ENCODE results near the gene PABPC4L. TPM values are rescaled to one million over a fixed set of nuclear protein-coding genes. Genes with fewer than 3 reads are reported as not detected.

Gene PABPC4L
- total RNA-seq, 4 donors from 2014 or later = 0.19 to 1.0 (median 0.70) TPM

DNA sequence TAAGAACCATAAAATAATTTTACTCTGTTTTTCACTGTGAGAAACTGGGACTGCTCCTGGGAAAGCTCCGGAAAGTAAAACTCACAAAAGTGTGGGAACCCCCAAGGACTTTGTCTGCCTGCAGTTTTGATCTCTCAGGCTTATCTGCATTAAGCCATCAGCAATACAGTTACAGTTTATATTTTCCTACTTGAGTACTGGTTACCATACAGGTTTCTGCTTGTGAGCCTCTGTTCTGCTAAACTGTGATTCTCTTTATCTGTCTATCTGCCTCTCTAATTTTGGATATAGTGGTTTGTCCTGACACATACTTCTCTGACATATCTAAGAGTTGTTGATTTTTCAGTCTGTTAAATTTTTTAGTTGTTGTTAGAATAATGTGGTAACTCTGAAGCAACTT is 11.6 kb downstream of the PABPC4L start:
- peaks cover 0 to 2% (median 0%) of the 10 kb centered on the region in 3 donors for H3K9me3 ChIP-seq
- no peak for DNase-seq
- H3K27ac ChIP-seq = no peak overlapping the region
- WGBS, 2 donors = no CpG with 5 or more reads among the region's 1 CpG
- no peaks in the 10 kb centered on the region for H3K36me3 ChIP-seq
- no peak overlapping the region for H3K4me3 ChIP-seq
- H3K4me1 ChIP-seq = no peaks in the 10 kb centered on the region
- TF ChIP-seq POLR2A (IDR thresholded peaks at IDR 0.05) = no peak
- TF ChIP-seq, protein P1, sequence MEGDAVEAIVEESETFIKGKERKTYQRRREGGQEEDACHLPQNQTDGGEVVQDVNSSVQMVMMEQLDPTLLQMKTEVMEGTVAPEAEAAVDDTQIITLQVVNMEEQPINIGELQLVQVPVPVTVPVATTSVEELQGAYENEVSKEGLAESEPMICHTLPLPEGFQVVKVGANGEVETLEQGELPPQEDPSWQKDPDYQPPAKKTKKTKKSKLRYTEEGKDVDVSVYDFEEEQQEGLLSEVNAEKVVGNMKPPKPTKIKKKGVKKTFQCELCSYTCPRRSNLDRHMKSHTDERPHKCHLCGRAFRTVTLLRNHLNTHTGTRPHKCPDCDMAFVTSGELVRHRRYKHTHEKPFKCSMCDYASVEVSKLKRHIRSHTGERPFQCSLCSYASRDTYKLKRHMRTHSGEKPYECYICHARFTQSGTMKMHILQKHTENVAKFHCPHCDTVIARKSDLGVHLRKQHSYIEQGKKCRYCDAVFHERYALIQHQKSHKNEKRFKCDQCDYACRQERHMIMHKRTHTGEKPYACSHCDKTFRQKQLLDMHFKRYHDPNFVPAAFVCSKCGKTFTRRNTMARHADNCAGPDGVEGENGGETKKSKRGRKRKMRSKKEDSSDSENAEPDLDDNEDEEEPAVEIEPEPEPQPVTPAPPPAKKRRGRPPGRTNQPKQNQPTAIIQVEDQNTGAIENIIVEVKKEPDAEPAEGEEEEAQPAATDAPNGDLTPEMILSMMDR (IDR thresholded peaks at IDR 0.05) = no peak
- H3K27me3 ChIP-seq = no peaks in the 10 kb centered on the region
- intact Hi-C loops (cut with DNase I) = no loop called here

DNA sequence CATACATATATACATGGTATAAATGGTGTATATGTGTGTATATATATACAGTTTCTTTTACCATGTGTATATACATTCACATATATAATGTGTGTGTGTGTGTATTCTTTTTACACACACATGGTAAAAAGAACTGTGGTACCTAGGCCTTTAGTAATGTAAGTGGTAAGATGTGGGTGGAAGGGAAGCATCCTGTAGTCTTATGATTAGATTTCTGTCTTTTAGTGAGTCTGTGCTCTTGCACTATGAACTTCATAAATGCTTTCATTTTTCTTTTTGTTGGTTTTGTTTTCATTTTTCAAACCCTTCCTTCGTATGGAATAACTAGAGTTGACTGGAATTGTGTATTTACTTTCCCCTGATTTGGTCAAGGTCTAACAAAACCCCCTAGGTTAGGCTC is 12.1 kb downstream of the PABPC4L start:
- peaks cover 0 to 2% (median 0%) of the 10 kb centered on the region in 3 donors for H3K9me3 ChIP-seq
- no peak overlapping the region for H3K27ac ChIP-seq
- no peak for DNase-seq
- H3K36me3 ChIP-seq = no peaks in the 10 kb centered on the region
- intact Hi-C loops (cut with DNase I) = no loop called here
- TF ChIP-seq, protein P1 (IDR thresholded peaks at IDR 0.05) = no peak
- no peak for TF ChIP-seq POLR2A (IDR thresholded peaks at IDR 0.05)
- no peaks in the 10 kb centered on the region for H3K27me3 ChIP-seq
- H3K4me1 ChIP-seq = no peaks in the 10 kb centered on the region
- 38 to 67% methylated on average over 1 of the region's 1 CpG for whole genome bisulfite sequencing, 2 donors
- no peak overlapping the region for H3K4me3 ChIP-seq

DNA sequence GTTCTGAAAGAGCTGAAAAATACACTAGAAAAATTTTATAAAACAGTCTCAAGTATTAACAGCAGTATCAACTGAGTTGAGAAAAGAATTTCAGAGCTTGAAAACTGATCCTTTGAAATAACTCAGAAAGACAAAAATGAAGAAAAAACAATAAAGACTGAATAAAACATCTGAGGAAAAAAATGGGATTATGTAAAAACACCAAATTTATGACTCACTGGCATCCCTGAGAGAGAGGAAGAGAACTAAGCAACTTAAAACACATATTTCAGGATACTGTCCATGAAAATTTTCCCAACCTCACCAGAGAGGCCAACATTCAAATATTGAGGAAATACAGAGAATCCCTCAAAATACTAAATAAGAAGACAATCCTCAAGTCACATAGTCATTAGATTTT is 22.9 kb downstream of the PABPC4L start:
- no peak for DNase-seq
- H3K27me3 ChIP-seq = no peaks in the 10 kb centered on the region
- no peak overlapping the region for H3K4me3 ChIP-seq
- intact Hi-C loops (cut with DNase I) = no loop called here
- H3K36me3 ChIP-seq = no peaks in the 10 kb centered on the region
- peaks cover 0 to 5% (median 0%) of the 10 kb centered on the region in 3 donors for H3K9me3 ChIP-seq
- peaks cover 0 to 22% (median 0%) of the 10 kb centered on the region in 3 donors for H3K4me1 ChIP-seq
- TF ChIP-seq, protein P1 (IDR thresholded peaks at IDR 0.05) = no peak
- no peak for TF ChIP-seq POLR2A (IDR thresholded peaks at IDR 0.05)
- H3K27ac ChIP-seq = no peak overlapping the region

DNA sequence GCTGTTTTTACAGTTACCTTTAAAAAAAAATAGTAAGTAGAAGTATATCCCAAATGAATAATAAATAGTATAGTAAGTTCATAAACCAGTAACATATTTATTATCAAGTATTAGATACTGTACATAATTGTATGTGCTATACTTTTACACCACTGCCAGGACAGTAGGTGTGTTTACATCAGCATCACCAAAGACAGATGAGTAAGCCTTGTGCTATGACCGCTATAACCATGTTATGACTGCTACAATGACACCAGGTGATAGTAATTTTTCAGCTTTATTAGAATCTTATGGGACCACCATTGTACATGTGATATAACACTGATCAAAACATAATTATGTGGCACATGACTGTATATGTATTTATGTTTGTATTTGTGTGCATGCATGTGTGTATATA is 27.3 kb downstream of the PABPC4L start:
- TF ChIP-seq, protein P1 (IDR thresholded peaks at IDR 0.05) = no peak
- TF ChIP-seq POLR2A (IDR thresholded peaks at IDR 0.05) = no peak
- no peaks in the 10 kb centered on the region for H3K36me3 ChIP-seq
- intact Hi-C loops (cut with DNase I) = no loop called here
- WGBS, 2 donors = 81 to 90% methylated on average over 1 of the region's 1 CpG
- H3K9me3 ChIP-seq = peaks cover 0 to 4% (median 0%) of the 10 kb centered on the region in 3 donors
- H3K4me1 ChIP-seq = peaks cover 0 to 22% (median 0%) of the 10 kb centered on the region in 3 donors
- no peaks in the 10 kb centered on the region for H3K27me3 ChIP-seq
- DNase-seq = no peak
- H3K4me3 ChIP-seq = no peak overlapping the region
- H3K27ac ChIP-seq = no peak overlapping the region

DNA sequence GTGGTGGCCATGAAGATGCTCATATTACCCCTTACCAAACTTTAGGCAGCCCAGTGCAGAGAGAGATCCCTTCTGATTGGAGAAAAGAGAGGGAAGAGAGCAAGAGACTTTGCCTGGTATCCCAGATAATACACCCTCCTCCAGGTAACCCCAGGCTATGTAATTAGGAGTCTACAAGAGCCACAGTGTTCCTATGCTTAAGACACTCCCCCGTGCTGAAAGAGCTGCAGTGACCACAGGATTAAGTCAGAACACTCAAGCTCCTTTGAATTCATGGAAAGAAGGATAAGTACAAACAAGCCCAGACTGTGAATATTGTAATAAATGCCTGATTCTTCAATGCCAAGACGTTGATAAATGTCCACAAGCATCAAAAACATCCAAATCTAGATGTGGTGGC is 41.4 kb downstream of the PABPC4L start:
- Histone ChIP-seq H3K9me3 (no peaks in the 10 kb centered on the region), H3K36me3 (no peaks in the 10 kb centered on the region), H3K27ac (no peak overlapping the region), H3K4me1 (no peaks in the 10 kb centered on the region), H3K27me3 (no peaks in the 10 kb centered on the region), H3K4me3 (no peak overlapping the region)
- DNase-seq = no peak
- 31 to 46% methylated on average over 1 of the region's 2 CpGs for WGBS, 2 donors
- intact Hi-C loops (cut with DNase I) = no loop called here
- no peak for TF ChIP-seq POLR2A (IDR thresholded peaks at IDR 0.05)
- TF ChIP-seq, protein P1 (IDR thresholded peaks at IDR 0.05) = no peak

Measured in esophagus squamous epithelium (tissue), 5 donors.